Endometrium (tissue), 2 donors: ENCODE measurements around the gene AFF3.
A peak's percentile ranks its signal among the peaks of the same experiment; 100 is the strongest.
"Not testable (repeated sequence)": the region's sequence is repeated elsewhere in the genome, so short reads cannot be mapped to it uniquely, and the experiment has no call there.

ENCODE experiments used
- FAIRE-seq: peaks from 2 replicates; lab custom pipeline; 2012; peaks lifted over from hg19 to GRCh38; lab: Jason Lieb, UNC
- donor health status: control.
- donor health status: control.

AFF3 gene

DNA sequence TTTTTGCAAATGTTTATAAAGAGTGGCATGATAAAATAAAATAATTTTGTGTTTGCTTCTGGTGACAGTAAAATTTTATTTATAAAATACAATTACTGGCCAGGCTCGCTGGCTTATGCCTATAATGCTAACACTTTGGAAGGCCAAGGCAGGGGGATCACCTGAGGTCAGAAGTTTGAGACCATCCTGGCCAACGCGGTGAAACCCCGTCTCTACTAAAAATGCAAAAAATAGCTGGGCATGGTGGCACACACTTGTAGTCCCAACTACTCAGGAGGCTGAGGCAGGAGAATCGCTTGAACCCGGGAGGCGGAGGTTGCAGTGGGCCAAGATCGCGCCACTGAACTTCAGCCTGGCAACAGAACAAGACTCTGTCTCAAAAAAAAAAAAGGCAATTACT, 480.6 kb downstream of the AFF3 start:
- FAIRE-seq = not testable (repeated sequence)

- FAIRE-seq = no peak
Observed at GRCh38 chr2:99660616-99661406, 481.6 kb downstream of the AFF3 start.

DNA sequence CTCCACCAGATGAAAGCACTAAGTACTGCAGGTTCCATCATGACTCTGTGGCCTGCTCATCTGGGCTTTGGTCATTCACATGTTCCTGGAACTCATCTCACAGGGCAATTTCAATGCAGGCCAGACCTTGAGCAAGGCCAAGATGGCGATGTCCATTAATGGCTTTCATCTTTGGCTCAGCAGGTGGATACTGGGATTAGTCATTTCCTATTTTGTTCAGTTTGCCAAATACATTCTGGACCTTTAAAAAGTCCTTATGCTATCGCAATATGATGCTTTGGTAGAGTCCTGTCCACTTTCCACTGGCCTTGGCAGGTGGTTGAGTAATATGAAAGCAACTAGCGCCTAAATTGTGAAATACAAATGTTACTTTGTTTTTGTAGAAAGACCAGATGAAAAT, 482.5 kb downstream of the AFF3 start:
- FAIRE-seq = no peak

GRCh38 chr2:99657691-99658258, 484.6 kb downstream of the AFF3 start:
- FAIRE-seq = no peak

DNA sequence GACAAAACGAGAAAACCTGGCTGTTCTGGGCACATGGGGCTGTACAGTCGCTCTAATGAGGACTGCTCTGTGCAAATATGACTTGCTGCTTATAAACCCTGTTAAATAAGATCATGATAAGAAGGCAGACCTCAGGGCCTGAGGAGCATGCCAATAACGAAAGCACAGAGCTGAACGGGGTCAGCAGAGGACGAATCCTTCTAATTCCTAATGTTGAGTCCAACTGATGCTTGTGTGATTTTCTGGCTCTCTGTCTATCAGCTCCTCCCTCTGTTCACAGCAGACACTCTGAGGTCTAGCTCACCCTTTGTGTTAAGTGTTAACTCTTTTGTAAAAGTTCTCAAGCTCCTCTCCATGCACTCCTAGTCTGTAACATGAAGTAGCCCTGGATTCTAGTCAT, 485.4 kb downstream of the AFF3 start:
- peak; percentile 4 for FAIRE-seq

DNA sequence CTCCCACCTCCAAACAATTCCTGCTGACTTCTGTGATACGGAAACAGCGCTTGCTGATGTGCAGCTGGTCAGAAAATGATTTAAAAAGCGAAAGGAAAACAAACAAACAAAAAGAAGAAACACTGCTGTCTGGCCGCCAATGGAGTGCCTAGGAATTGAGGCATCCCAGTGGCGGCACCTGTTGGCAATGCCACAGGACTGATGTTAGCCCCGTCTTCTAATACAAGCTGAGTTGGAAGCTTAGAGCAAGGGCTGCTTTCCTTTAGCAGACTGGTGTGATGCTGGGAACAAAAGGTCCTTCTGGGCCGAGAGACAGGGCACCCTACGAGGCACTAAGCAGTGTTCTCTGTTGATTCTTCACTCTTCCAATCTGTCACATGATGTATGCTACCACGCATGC, 489.0 kb downstream of the AFF3 start:
- no peak for FAIRE-seq

- no peak for FAIRE-seq
Observed at GRCh38 chr2:99652862-99653261, 489.5 kb downstream of the AFF3 start.

DNA sequence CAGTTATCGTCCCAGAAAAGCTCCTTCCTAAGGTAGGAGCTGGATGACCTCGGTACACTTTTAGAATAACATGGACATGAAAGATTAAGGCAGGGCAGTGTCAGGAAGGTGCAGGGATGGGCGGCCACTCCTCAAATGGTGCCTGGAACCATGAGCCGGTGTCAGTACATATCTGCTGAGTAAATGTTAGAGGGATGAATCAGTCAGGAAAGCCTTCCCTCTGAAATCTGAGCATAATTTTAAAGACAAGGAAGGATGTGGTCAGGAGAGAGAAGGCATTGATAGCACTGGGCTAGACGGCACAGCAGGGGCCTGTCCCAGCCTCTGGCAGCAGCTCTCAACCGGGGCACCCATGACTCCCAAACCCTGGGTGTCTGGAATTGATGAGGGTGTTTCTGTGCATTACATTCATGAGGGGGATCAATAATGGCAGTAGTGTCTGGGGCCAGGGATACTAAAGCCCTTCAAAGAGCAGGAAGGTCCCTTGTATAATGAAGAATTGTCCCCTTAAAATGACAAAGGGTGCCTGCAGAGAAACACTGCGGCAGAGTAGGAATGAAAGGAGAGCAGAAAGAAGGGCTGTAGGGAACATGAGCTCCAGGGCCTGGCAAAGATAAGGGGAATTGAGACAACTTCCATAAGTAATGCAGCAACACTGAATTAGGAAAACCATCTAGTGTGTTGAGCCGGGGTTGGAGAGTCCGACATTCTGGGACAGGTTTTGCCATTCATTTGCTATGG, 490.3 kb downstream of the AFF3 start:
- no peak for FAIRE-seq

DNA sequence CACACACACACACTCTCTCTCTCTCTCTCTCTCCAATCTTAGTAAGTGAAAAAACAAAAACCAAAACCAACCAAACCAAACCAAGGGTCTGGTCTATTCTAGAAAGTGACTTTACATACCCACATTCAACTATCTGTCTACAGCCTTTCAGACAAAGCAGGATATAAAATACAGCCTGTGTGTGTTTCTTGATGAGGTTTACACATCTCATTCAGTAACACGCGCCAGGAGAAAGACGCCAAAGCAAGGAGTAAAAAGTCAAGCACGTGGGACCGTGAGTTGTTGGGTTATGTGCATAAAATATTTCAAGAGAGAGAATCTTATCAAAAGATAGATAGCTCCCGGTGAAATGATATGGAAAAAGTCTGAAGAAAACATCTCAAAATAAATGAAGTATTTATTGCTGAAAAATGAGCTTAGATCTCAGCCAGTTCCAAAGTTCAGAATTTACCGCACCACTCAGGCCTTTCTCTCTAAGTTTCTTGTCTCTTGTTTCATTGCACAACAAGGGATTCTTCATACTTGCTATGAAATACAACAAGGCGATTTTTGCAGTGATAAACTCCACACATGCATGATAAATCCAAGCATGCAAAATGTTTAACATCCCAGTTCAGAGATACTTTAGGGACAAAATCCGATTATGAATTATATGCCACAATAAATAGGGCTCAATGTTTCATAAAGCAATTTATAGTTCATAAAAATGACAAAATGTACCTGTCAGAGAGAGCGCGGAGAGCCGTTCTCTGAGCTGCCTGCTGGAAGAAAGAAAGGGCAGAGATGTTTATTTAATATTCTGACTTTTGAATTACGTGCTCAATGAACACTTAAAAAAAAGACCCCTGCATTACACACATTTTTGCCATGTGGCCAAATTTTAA, 493.2 kb downstream of the AFF3 start:
- peak; percentile 59 for FAIRE-seq

DNA sequence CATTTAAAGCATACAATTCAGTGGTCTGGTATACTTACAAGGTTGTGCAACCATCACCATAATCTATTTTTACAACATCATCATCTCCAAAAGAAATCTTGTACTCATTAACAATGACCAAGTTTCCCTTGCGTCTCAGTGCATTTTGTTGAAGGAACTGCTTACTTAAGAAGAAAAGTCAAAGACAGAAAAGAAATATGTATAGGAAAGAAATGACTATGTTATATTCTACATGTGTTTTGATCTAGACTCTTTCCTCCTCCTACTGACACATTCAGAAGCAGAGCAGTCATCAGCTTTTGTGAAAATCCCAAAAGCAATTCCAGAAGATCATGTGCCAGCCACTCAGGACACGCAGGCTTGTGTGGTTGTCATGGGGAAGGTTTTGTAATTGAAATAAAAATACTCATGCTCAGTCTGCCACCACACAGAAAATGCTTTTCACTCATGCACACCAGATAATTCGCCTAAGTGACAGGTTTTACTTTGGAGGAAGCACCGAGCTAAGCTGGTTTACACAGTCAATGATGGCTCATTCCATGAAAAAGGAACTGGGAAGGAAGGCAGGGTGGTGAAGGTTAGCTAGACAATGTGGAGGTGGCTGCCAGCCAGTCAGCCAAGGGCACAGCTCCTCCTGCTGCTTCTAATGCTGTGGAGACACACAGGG, 494.1 kb downstream of the AFF3 start:
- no peak for FAIRE-seq

DNA sequence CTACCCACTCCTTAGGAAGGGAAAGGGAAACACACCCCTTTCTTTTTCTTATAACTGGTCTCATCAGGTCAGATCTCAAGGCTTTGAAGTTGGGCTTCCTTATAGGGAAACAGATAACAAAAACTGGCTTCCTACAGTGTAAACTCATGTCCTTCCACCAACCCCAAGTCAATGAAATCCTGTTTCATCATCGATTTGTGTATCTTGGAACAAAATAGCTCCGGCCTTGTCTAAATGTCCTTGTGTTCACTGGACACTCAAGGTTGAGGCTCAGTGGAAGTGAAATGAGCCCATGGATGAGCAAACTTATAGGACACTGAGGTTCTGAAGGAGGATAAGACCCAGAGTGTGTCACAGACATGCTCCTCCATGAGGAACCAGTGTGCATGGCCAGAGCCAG, 496.4 kb downstream of the AFF3 start:
- no peak for FAIRE-seq

DNA sequence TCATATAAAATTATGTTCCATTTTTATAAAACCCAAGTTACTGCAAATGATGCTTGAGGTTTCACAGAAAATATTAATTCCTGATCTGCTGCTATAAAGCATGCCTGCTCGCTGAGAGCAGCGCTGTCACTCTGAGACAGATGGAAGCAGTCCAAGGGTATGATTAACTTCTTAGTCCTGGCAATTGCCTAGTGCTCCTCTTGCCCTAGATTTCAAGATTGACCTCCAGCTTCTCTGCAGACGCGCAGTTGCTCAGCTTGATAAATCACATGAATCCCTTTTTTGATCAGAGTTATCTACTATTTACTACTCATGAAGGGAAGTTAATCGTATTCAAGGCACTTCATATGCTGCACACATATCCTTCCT, 498.0 kb downstream of the AFF3 start:
- no peak for FAIRE-seq

DNA sequence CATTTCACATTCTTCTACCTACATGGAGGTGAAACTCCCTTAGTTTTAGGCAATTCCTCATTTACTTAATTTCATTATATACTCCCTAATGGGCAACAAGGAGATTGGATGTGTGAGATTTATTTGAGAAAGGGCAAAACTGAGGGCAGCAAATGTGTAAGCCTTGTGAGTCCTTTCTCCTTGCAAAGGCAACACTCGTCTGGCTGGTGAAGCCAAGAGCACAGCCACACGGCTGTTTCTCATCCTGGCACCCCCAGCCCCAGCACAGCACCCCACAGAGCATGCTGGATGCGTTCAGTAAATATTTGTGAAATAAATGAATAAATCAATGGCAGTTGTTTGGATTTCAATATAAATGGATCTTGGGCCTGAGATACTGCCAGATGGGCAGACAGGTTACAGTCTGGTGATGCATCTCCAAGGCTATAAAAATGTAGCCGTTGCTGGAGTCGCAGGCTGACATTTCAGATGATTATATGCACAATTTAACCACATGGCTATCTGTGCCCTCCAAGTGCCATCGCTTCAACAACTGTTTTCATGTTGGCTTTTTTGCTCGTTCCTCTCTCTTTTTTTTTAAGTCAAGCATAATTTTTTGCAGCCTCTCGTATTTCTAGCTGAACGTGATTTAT, 498.5 kb downstream of the AFF3 start:
- FAIRE-seq = no peak

- FAIRE-seq = no peak
Observed at GRCh38 chr2:99641999-99642398, 500.4 kb downstream of the AFF3 start.

- FAIRE-seq = no peak
Observed at GRCh38 chr2:99640635-99641151, 501.7 kb downstream of the AFF3 start.

DNA sequence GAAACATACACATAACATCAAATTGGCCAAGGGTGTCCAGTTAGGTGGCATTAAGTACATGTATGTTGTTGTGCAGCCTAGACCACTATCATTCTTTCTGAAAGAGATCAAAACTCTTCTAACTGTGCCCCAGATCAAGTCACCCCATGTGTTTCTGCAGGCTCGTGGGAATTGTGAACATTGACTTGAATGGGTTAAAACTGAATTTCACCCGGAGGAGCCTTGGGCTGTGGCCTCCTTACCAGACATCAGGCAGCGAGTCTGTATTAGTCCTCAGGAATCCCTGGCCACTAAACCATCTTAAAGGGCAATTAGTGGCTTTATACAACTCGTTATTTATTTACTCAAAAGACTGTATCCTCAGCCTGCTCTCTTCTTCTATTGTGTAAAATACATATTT, 503.6 kb downstream of the AFF3 start:
- FAIRE-seq = no peak

DNA sequence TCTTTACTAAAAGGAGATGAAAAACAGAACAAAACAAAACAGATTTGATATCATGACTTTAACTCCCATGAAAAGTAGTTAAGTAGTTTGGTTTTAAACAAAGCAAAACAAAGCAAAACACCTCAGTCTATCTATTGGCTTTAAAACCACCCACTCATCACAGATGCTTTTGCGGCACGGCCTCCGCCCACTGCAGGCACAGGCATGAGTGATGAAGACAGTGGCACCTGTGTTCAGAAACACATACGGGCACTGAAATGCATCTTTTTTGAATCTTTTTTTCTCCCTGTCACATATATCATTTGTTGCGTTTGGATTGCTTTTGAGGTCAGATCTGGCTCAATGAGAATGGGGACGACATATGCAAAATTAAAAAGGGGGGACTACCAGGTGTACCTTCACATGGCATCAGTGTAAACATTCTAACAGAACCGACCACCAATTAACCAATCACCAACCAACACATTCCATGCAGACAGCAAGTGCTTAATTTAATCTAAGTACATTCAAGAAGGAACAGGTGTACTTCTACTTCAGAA, 505.2 kb downstream of the AFF3 start:
- peak; percentile 4 for FAIRE-seq

GRCh38 chr2:99636144-99637034, 506.0 kb downstream of the AFF3 start:
- peak; percentile 95 for FAIRE-seq

DNA sequence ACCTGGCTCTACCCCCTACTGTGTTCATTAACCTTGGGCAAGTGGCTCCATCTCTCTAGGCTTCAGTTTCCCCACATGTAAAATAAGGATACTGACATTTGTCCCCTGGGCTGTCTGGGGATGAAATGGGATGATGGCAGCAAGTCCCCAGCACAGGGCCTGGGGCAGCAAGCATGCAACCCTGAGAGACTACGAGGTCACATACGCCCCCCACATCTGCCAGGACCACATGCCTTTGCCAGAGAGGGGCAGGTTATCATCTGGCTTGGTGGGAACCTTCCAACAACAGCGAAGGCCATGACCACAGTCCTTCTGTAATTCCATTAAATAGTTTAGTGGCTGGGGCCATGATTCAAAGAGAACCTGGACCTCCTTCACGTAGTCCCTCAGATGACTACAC, 506.7 kb downstream of the AFF3 start:
- FAIRE-seq = no peak

DNA sequence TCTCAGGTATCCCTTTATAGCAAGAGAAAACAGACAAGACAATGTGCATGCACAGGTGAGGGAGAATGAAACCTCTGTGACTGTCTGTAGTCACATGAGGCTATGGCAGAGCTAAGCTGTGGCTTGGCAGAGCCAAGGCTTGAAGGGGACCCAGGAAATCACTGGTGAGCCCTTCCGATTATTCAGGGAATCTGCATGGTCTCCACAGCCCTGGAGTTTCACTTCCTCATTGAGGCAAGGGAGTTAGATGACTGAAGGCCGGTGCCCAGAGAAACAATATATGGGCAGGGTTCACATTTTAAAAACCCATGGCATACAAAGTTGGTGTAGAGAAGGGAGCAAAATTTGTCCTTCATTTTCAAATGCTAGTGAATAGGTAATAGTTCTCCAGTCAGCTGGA, 508.2 kb downstream of the AFF3 start:
- FAIRE-seq = no peak
